ENCODE results near the gene CYP3A5.

GRCh38 chr7:99694201-99694911 lies 14.6 kb upstream of the CYP3A5 start:
- TF ChIP-seq POLR2A (IDR thresholded peaks at IDR 0.05) (no peak), CTCF (IDR thresholded peaks at IDR 0.05) (no peak)
